ENCODE data around the gene PRKCE.

DNA sequence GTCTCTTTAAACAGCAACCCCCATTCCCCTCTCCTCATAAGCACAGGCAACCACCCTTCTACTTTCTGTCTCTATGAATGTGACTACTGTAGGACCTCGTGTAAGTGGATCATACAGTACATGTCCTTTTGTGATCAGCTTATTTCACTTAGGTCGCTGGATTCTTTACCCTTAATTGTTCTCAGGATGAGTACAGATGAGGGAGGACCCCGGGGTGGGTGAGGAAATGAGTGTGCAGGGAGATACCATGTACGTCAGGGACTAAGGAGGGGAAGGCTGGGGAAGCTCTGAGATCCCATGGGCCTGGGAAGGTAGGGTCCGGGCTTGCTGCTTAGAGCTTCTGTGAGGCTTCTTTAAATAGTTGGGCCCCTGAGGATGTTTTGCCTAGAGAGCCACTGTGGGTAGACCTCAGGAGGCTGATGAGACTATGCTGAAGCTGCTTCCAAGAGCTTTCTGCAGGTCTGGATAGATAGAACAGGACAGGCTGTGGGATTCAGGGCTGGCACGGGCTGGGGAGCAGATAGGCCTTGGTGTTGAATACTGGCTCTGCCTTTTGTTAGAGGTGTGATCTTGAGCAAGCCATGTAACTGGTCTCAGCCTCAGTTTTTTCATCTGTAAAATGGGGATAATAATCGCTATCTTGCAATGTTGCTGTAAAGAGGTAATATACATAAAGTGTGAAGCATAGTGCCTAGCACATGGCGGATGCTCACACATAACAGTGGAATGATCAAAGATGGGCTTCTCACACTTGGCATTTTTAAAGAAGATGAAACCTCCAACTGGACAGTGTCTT, 155.3 kb downstream of the PRKCE start:
- TF ChIP-seq HDAC2 (IDR thresholded peaks at IDR 0.05; ENCODE audit: borderline replicate concordance in 1 of 2, low read depth in 2 of 2, low read length in 2 of 2) (no peak), RAD21 (IDR thresholded peaks at IDR 0.05 in 1 of 2, conservative IDR thresholded peaks at IDR 0.05 in 1 of 2; ENCODE audit: low read depth in 2 of 2, low read length in 2 of 2) (no peak), CEBPB (IDR thresholded peaks at IDR 0.05; ENCODE audit: low read depth, low read length) (no peak), POLR2AphosphoS5 (IDR thresholded peaks at IDR 0.05; ENCODE audit: low read depth, low read length) (no peak), POLR2A (IDR thresholded peaks at IDR 0.05; ENCODE audit: control extremely low read depth in 1 of 2, low read depth in 2 of 2, low read length in 2 of 2) (no peak), CREB1 (IDR thresholded peaks at IDR 0.05) (no peak), EZH2 (IDR thresholded peaks at IDR 0.05; ENCODE audit: low read depth, low read length, severe bottlenecking) (no peak), JUND (IDR thresholded peaks at IDR 0.05; ENCODE audit: low read length) (no peak), TBP (IDR thresholded peaks at IDR 0.05; ENCODE audit: low read depth, low read length) (no peak), TAF1 (IDR thresholded peaks at IDR 0.05; ENCODE audit: low read depth, low read length) (no peak), EP300 (IDR thresholded peaks at IDR 0.05; ENCODE audit: borderline replicate concordance in 1 of 2, low read depth in 2 of 2, low read length in 2 of 2) (no peak)
- TF ChIP-seq, protein P1, sequence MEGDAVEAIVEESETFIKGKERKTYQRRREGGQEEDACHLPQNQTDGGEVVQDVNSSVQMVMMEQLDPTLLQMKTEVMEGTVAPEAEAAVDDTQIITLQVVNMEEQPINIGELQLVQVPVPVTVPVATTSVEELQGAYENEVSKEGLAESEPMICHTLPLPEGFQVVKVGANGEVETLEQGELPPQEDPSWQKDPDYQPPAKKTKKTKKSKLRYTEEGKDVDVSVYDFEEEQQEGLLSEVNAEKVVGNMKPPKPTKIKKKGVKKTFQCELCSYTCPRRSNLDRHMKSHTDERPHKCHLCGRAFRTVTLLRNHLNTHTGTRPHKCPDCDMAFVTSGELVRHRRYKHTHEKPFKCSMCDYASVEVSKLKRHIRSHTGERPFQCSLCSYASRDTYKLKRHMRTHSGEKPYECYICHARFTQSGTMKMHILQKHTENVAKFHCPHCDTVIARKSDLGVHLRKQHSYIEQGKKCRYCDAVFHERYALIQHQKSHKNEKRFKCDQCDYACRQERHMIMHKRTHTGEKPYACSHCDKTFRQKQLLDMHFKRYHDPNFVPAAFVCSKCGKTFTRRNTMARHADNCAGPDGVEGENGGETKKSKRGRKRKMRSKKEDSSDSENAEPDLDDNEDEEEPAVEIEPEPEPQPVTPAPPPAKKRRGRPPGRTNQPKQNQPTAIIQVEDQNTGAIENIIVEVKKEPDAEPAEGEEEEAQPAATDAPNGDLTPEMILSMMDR (IDR thresholded peaks at IDR 0.05; ENCODE audit: control extremely low read depth in 1 of 3, insufficient read depth in 1 of 3, low read depth in 1 of 3, low read length in 3 of 3): no peak
- TF ChIP-seq, protein P2, sequence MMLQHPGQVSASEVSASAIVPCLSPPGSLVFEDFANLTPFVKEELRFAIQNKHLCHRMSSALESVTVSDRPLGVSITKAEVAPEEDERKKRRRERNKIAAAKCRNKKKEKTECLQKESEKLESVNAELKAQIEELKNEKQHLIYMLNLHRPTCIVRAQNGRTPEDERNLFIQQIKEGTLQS (IDR thresholded peaks at IDR 0.05; ENCODE audit: insufficient read depth, low read depth, low read length): no peak
